Keratinocyte (primary cell): Measurements from ENCODE around the gene MSI2. TPM values are rescaled to one million over a fixed set of nuclear protein-coding genes. Genes with fewer than 3 reads are reported as not detected.

Experiments
- DNase-seq: peaks from one replicate; pipeline ENCODE4 v3.0.0-alpha.2; 2011; ENCODE audit warnings: low read depth, missing footprints, low spot score
- FAIRE-seq: peaks from 2 replicates; lab custom pipeline; 2011; peaks lifted over from hg19 to GRCh38; lab: Jason Lieb, UNC
- H2AFZ ChIP-seq: 2 replicates; pipeline ENCODE4 v1.6.0; 2012; ENCODE audit warnings: low read length, control low read depth, inconsistent platforms; ENCODE audit not compliant: control insufficient read depth
- H3K27ac ChIP-seq: 2 replicates; pipeline ENCODE4 v1.5.1; 2011; ENCODE audit warnings: low read length; ENCODE audit not compliant: control insufficient read depth, insufficient read depth
- H3K27me3 ChIP-seq: 3 replicates; pipeline ENCODE4 v1.6.0; 2011; ENCODE audit warnings: low read length; ENCODE audit not compliant: control insufficient read depth, insufficient read depth; ENCODE audit errors: extremely low read depth
- H3K36me3 ChIP-seq, 2 experiments: 2 replicates in 1 of 2; 3 replicates in 1 of 2; pipeline ENCODE4 v1.5.1; 2011; ENCODE audit warnings: low read length in 2 of 2, mild to moderate bottlenecking in 1 of 2; ENCODE audit not compliant: control insufficient read depth in 2 of 2, insufficient read depth in 2 of 2; ENCODE audit errors: extremely low read depth in 1 of 2
- H3K4me1 ChIP-seq: 3 replicates; pipeline ENCODE4 v1.5.1; 2011; ENCODE audit warnings: low read length; ENCODE audit not compliant: control insufficient read depth, insufficient read depth; ENCODE audit errors: extremely low read depth
- H3K4me2 ChIP-seq: 3 replicates; pipeline ENCODE4 v1.6.0; 2011; ENCODE audit warnings: low read depth, low read length; ENCODE audit not compliant: control insufficient read depth, insufficient read depth; ENCODE audit errors: extremely low read depth
- H3K4me3 ChIP-seq, 3 experiments: fragments of 200-600 bp in 1 of 3; sonication (generic) in 1 of 3; 2 replicates in 2 of 3; 3 replicates in 1 of 3; pipeline ENCODE4 v1.5.1; 2011 to 2016; ENCODE audit warnings: low read length in 3 of 3, mild to moderate bottlenecking in 3 of 3, control low read depth in 2 of 3, inconsistent platforms in 1 of 3, low read depth in 1 of 3, mixed read lengths in 1 of 3, mixed run types in 1 of 3, moderate library complexity in 1 of 3; ENCODE audit not compliant: control insufficient read depth in 2 of 3, insufficient read depth in 2 of 3; ENCODE audit errors: extremely low read depth in 1 of 3
- H3K79me2 ChIP-seq: 2 replicates; pipeline ENCODE4 v1.6.0; 2012; ENCODE audit warnings: low read length; ENCODE audit not compliant: control insufficient read depth, insufficient read depth
- H3K9ac ChIP-seq: 3 replicates; pipeline ENCODE4 v1.6.0; 2011; ENCODE audit warnings: low read length; ENCODE audit not compliant: control insufficient read depth, insufficient read depth; ENCODE audit errors: extremely low read depth
- H3K9me1 ChIP-seq: 3 replicates; pipeline ENCODE4 v1.6.0; 2011; ENCODE audit warnings: low read length; ENCODE audit not compliant: control insufficient read depth, insufficient read depth; ENCODE audit errors: extremely low read depth
- H3K9me3 ChIP-seq: 2 replicates; pipeline ENCODE4 v1.5.1; 2012; ENCODE audit warnings: low read depth, low read length; ENCODE audit not compliant: control insufficient read depth
- H4K20me1 ChIP-seq: 3 replicates; pipeline ENCODE4 v1.6.0; 2011; ENCODE audit warnings: low read length; ENCODE audit not compliant: control insufficient read depth, insufficient read depth; ENCODE audit errors: extremely low read depth
- CTCF ChIP-seq, 3 experiments: IDR thresholded peaks in 1 of 3; conservative IDR thresholded peaks in 1 of 3; optimal IDR thresholded peaks in 1 of 3; 2 replicates in 2 of 3; 3 replicates in 1 of 3; pipeline versions ENCODE3 to v1.5.1; 2011; ENCODE audit warnings: low read length in 3 of 3, mild to moderate bottlenecking in 3 of 3, moderate library complexity in 2 of 3, control low read depth in 1 of 3, inconsistent platforms in 1 of 3; ENCODE audit not compliant: insufficient read depth in 2 of 3; ENCODE audit errors: extremely low read depth in 1 of 3
- EZH2 ChIP-seq: IDR thresholded peaks from one replicate; pipeline ENCODE4 v1.6.1; 2012; ENCODE audit warnings: inconsistent platforms, mild to moderate bottlenecking, low read length, moderate library complexity
- dilution Hi-C: fragments of 300-500 bp; cut with MboI; formaldehyde crosslinking; loops from one replicate; pipeline ENCODE4 v1.7.0; 2020; ENCODE audit warnings: low sequenced_read_pairs; ENCODE audit not compliant: extremely low pct_ligation_motif_present
- polyA plus RNA-seq, 5 experiments: library from polyadenylated mRNA; depleted of rRNA in 3 of 5; stranded (reverse) in 3 of 5; stranded (forward) in 1 of 5; unstranded in 1 of 5; fragments of >200 nt; gene quantifications; 1 replicate in 1 of 5; 2 replicates in 3 of 5; 3 replicates in 1 of 5; pipeline versions ENCODE4 v1.2.1 to v1.2.3, GENCODE V29; 2011 to 2012; ENCODE audit warnings: missing spikeins in 2 of 5, low read depth in 1 of 5, low replicate concordance in 1 of 5

Gene MSI2
- polyA plus RNA-seq, 1 donor (not counting 4 experiments of a cell fraction or from before 2014, with no cell fraction given): 22.3 TPM

DNA sequence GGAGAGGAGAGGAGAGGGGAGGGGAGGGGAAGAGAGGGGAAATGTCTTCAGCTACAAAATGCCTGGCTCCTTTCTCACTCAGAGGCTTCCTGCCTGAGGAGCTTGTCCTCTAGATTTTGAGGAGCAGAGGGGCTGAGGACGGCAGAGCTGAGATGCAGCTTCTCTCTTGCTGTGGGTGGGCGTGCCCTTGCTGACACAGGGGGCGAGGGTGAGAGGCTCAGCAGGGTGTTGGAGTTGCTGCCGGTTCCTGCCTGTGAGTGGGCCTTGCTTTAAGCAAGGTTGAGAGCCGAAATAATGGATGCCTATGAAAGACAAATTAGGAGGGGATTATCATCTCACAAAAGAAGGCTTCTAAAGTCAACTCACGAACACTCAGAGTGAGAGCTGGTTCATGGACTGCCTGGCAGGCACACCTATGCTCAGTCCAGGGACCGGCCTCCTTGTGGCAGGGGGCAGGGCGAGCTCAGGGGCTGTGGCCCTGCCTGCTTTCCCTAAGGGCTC lies 215.6 kb downstream of the MSI2 start:
- H3K27ac ChIP-seq: no peak overlapping the region
- dilution Hi-C loops: no loop called here
- H3K4me1 ChIP-seq: no peaks in the 10 kb centered on the region
- DNase-seq (no peak), FAIRE-seq (no peak)
- H3K9ac ChIP-seq: no peak overlapping the region
- no peaks in the 10 kb centered on the region for H3K9me1 ChIP-seq
- no peaks in the 10 kb centered on the region for H4K20me1 ChIP-seq
- no peak overlapping the region for H2AFZ ChIP-seq
- no peaks in the 10 kb centered on the region for H3K36me3 ChIP-seq
- no peak overlapping the region for H3K4me3 ChIP-seq
- H3K4me2 ChIP-seq: no peak overlapping the region
- TF ChIP-seq EZH2 (no peak), CTCF (optimal IDR thresholded peaks at IDR 0.05 in 1 of 3, IDR thresholded peaks at IDR 0.05 in 1 of 3, conservative IDR thresholded peaks at IDR 0.05 in 1 of 3; ENCODE audit: extremely low read depth in 1 of 3, insufficient read depth in 2 of 3, low read length in 3 of 3) (no peak)
- no peaks in the 10 kb centered on the region for H3K79me2 ChIP-seq
- no peaks in the 10 kb centered on the region for H3K9me3 ChIP-seq
- H3K27me3 ChIP-seq: no peaks in the 10 kb centered on the region

GRCh38 chr17:57475796-57476195 lies 219.5 kb downstream of the MSI2 start:
- no peaks in the 10 kb centered on the region for H3K79me2 ChIP-seq
- no peaks in the 10 kb centered on the region for H3K27me3 ChIP-seq
- H3K9me3 ChIP-seq: no peaks in the 10 kb centered on the region
- H3K9me1 ChIP-seq: no peaks in the 10 kb centered on the region
- dilution Hi-C loops: no loop called here
- FAIRE-seq (no peak), DNase-seq (no peak)
- no peak overlapping the region for H3K4me2 ChIP-seq
- no peaks in the 10 kb centered on the region for H4K20me1 ChIP-seq
- no peak overlapping the region for H2AFZ ChIP-seq
- no peak overlapping the region for H3K4me3 ChIP-seq
- TF ChIP-seq EZH2 (no peak), CTCF (optimal IDR thresholded peaks at IDR 0.05 in 1 of 3, IDR thresholded peaks at IDR 0.05 in 1 of 3, conservative IDR thresholded peaks at IDR 0.05 in 1 of 3; ENCODE audit: extremely low read depth in 1 of 3, insufficient read depth in 2 of 3, low read length in 3 of 3) (no peak)
- H3K27ac ChIP-seq: no peak overlapping the region
- H3K9ac ChIP-seq: no peak overlapping the region
- no peaks in the 10 kb centered on the region for H3K36me3 ChIP-seq
- H3K4me1 ChIP-seq: peaks cover 11% of the 10 kb centered on the region
